Gastrocnemius medialis (tissue), 4 donors: ENCODE measurements around the gene SLC35B4. TPM values are rescaled to one million over a fixed set of nuclear protein-coding genes. Genes with fewer than 3 reads are reported as not detected.

Experiments
- ATAC-seq, 2 donors: fragments of 150-250 bp; one replicate each; pipeline ENCODE4 v1.9.1; 2016
- DNase-seq, 2 donors: peaks; one replicate each; pipeline ENCODE4 v3.0.0-alpha.2; 2019
- H3K27ac ChIP-seq, 4 donors: fragments of 200-600 bp; sonication (generic); 1 replicate in 1 of 4; 2 replicates in 3 of 4; pipeline ENCODE4 v1.5.1; 2016 to 2018; ENCODE audit warnings: mild to moderate bottlenecking in 2 of 4, moderate library complexity in 1 of 4
- H3K27me3 ChIP-seq, 3 donors: fragments of 200-600 bp; sonication (generic) in 2 of 3; 1 replicate in 1 of 3; 2 replicates in 2 of 3; pipeline versions ENCODE4 v1.5.1 to v1.6.0; 2016 to 2019; ENCODE audit warnings: mild to moderate bottlenecking in 1 of 3, moderate library complexity in 1 of 3
- H3K36me3 ChIP-seq, 2 donors: fragments of 200-600 bp; sonication (generic) in 1 of 2; one replicate each; pipeline ENCODE4 v1.5.1; 2017 to 2018
- H3K4me1 ChIP-seq, 2 donors: fragments of 200-600 bp; sonication (generic) in 1 of 2; one replicate each; pipeline ENCODE4 v1.5.1; 2016 to 2017; ENCODE audit warnings: mild to moderate bottlenecking in 2 of 2
- H3K4me3 ChIP-seq, 4 donors: fragments of 200-600 bp; sonication (generic) in 3 of 4; 1 replicate in 1 of 4; 2 replicates in 3 of 4; pipeline ENCODE4 v1.5.1; 2016 to 2019; ENCODE audit warnings: mild to moderate bottlenecking in 2 of 4
- H3K9me3 ChIP-seq, 3 donors: fragments of 200-600 bp; sonication (generic) in 2 of 3; 1 replicate in 1 of 3; 2 replicates in 2 of 3; pipeline ENCODE4 v1.5.1; 2016 to 2019
- POLR2A ChIP-seq, 2 donors: fragments of 450-650 bp; IDR thresholded peaks; one replicate each; pipeline ENCODE4 v1.6.1; 2017; ENCODE audit warnings: antibody characterized with exemption in 2 of 2, mild to moderate bottlenecking in 2 of 2, moderate library complexity in 2 of 2
- in situ Hi-C, 4 donors: fragments of 200-750 bp; cut with MboI; loops; one replicate each; pipeline versions ENCODE4 v1.15.0 to v1.8.0; 2017; ENCODE audit warnings: low sequenced_read_pairs in 4 of 4
- intact Hi-C: fragments of 100-400 bp; cut with DNase I; formaldehyde crosslinking; loops from one replicate; pipeline ENCODE4 v1.15.1; 2023; ENCODE audit warnings: low total_unique reads
- total RNA-seq, 4 donors: library from RNA; depleted of rRNA; stranded (reverse); fragments of >200 nt; gene quantifications; one replicate each; pipeline versions ENCODE4 v1.1.0 to v1.2.3, GENCODE V29; 2016
- TF ChIP-seq, protein P1 (sequence below), 5 experiments: fragments of 450-650 bp in 3 of 5; fragments of 200-600 bp in 2 of 5; sonication (generic) in 2 of 5; IDR thresholded peaks in 4 of 5; conservative IDR thresholded peaks in 1 of 5; 1 replicate in 4 of 5; 2 replicates in 1 of 5; pipeline ENCODE4 v1.5.1; 2016 to 2019; ENCODE audit warnings: antibody characterized with exemption in 5 of 5, mild to moderate bottlenecking in 3 of 5, moderate library complexity in 3 of 5

Gene SLC35B4
- total RNA-seq, 4 donors from 2014 or later: 1.7 to 5.0 (median 2.3) TPM

DNA sequence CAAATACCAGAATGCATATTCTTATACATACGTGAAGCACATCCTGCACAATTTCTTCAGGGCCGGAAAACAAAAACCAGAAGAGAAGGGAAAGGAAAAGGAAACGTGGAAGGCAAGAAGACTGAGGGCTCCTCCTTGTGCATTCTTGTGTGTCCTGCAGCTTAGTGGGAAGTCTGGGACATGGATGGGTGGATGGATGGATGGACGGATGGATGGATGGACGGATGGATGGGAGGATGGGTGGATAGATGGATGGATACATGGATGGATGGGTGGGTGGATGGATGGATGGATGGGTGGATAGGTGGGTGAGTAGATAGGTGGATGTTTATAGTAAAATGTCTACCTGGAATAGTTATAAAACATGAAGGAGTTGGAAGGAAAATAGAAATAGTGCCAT lies 30.8 kb upstream of the SLC35B4 start:
- no peaks in the 10 kb centered on the region for H3K36me3 ChIP-seq
- in situ Hi-C loops: no loop called here
- H3K4me3 ChIP-seq: no peak overlapping the region
- no peaks in the 10 kb centered on the region for H3K4me1 ChIP-seq
- H3K27me3 ChIP-seq: peaks cover 0 to 5% (median 0%) of the 10 kb centered on the region in 3 donors
- intact Hi-C loops: no loop called here
- H3K9me3 ChIP-seq: no peaks in the 10 kb centered on the region
- ATAC-seq (no peak), DNase-seq (no peak)
- H3K27ac ChIP-seq: no peak overlapping the region
- no peak for TF ChIP-seq POLR2A (IDR thresholded peaks at IDR 0.05)

DNA sequence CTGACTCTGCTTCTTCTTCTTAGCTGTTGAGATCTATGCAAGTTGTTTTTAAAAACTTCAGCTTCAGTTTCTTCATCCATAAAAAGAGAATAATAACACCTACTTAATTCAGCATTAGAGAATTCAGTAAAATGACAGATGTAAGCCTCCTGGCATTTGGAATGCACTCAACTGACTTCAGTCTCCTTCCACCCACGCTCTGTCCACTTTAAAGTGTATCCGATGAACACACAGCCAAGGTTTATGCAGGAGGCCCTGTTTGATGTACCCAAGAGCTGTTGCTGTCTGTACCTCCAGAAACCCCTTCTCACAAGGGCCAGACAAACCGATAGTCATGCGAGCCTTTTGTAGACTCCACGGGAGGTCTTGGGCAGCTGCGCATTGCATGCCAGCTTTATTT lies 27.1 kb upstream of the SLC35B4 start:
- Histone ChIP-seq H3K36me3 (no peaks in the 10 kb centered on the region), H3K9me3 (no peaks in the 10 kb centered on the region), H3K4me3 (no peak overlapping the region), H3K27ac (no peak overlapping the region), H3K4me1 (no peaks in the 10 kb centered on the region), H3K27me3 (peaks cover 0 to 5% (median 0%) of the 10 kb centered on the region in 3 donors)
- TF ChIP-seq POLR2A (IDR thresholded peaks at IDR 0.05): no peak
- TF ChIP-seq, protein P1, sequence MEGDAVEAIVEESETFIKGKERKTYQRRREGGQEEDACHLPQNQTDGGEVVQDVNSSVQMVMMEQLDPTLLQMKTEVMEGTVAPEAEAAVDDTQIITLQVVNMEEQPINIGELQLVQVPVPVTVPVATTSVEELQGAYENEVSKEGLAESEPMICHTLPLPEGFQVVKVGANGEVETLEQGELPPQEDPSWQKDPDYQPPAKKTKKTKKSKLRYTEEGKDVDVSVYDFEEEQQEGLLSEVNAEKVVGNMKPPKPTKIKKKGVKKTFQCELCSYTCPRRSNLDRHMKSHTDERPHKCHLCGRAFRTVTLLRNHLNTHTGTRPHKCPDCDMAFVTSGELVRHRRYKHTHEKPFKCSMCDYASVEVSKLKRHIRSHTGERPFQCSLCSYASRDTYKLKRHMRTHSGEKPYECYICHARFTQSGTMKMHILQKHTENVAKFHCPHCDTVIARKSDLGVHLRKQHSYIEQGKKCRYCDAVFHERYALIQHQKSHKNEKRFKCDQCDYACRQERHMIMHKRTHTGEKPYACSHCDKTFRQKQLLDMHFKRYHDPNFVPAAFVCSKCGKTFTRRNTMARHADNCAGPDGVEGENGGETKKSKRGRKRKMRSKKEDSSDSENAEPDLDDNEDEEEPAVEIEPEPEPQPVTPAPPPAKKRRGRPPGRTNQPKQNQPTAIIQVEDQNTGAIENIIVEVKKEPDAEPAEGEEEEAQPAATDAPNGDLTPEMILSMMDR (IDR thresholded peaks at IDR 0.05 in 4 of 5, conservative IDR thresholded peaks at IDR 0.05 in 1 of 5): no peak
- in situ Hi-C loops: no loop called here
- intact Hi-C loops: no loop called here
- ATAC-seq (no peak), DNase-seq (no peak)

DNA sequence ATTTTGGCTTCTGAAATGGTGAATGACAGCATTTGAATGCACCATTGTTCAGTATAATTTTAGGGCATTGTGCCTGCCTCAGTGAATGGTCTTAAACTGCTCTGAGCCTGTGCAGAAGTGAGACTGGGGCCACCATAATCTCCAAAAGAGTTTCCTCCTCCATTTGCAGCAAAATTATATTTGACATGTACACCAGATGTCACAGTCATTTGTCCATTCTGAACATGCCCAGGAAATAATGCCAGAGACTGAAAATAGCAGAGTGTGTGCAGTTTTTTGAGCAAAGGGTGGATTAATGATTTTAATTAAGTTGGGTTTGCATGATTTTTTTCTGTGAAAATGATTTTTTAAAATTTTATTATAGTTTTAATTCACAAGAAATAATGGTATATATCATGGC lies 26.4 kb upstream of the SLC35B4 start:
- Histone ChIP-seq H3K4me3 (no peak overlapping the region), H3K36me3 (no peaks in the 10 kb centered on the region), H3K27ac (no peak overlapping the region), H3K4me1 (no peaks in the 10 kb centered on the region), H3K9me3 (no peaks in the 10 kb centered on the region), H3K27me3 (peaks cover 0 to 5% (median 0%) of the 10 kb centered on the region in 3 donors)
- DNase-seq: no peak
- no peak for ATAC-seq
- in situ Hi-C loops: no loop called here
- intact Hi-C loops: no loop called here
- TF ChIP-seq, protein P1 (IDR thresholded peaks at IDR 0.05 in 4 of 5, conservative IDR thresholded peaks at IDR 0.05 in 1 of 5): no peak
- TF ChIP-seq POLR2A (IDR thresholded peaks at IDR 0.05): no peak

DNA sequence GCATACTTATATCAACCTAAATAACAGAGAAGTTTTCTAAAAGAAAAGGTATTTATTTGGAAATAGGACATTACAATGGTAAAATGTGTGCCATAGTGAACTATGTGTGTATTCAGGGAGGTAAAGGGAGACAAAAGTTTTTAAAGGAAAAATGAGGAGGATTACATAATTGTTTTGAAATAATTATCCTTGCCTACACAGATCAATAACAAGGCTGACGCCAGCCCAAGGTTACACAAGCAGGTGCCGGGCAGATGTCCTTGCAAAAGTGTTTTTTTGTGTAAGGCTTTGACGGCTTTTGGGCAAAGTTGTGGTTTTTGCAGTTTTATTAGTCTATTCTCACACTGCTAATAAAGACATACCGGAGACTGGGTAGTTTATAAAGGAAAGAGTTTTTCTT lies 22.7 kb upstream of the SLC35B4 start:
- Histone ChIP-seq H3K27me3 (no peaks in the 10 kb centered on the region), H3K27ac (no peak overlapping the region), H3K4me1 (no peaks in the 10 kb centered on the region), H3K36me3 (no peaks in the 10 kb centered on the region), H3K9me3 (no peaks in the 10 kb centered on the region), H3K4me3 (no peak overlapping the region)
- ATAC-seq (no peak), DNase-seq (no peak)
- TF ChIP-seq, protein P1 (IDR thresholded peaks at IDR 0.05 in 4 of 5, conservative IDR thresholded peaks at IDR 0.05 in 1 of 5): no peak
- TF ChIP-seq POLR2A (IDR thresholded peaks at IDR 0.05): no peak
- in situ Hi-C loops (no loop called here), intact Hi-C loops (no loop called here)

DNA sequence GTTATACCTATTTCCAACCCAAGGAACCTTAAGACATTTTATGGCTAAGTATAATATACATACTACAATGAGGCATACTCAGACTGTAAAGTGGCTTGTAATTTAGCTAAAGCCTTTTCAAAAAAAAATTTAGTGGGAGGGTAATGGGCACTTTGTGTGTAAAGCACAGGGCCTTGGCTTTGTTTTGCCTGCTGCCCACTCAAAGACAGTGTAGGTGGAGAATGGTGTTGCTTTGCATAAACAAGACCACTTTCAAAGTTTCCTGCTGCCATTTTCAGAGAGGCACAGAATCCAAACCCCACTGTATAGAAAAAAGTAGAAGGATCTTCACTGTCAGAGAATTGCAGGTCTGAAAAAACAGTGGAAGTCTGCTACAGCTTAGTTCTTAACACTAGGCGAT lies 21.2 kb upstream of the SLC35B4 start:
- ATAC-seq: no peak
- no peaks in the 10 kb centered on the region for H3K27me3 ChIP-seq
- in situ Hi-C loops (no loop called here), intact Hi-C loops (no loop called here)
- DNase-seq: no peak
- H3K4me3 ChIP-seq: no peak overlapping the region
- no peaks in the 10 kb centered on the region for H3K36me3 ChIP-seq
- no peak for TF ChIP-seq POLR2A (IDR thresholded peaks at IDR 0.05)
- TF ChIP-seq, protein P1 (IDR thresholded peaks at IDR 0.05 in 4 of 5, conservative IDR thresholded peaks at IDR 0.05 in 1 of 5): no peak
- no peaks in the 10 kb centered on the region for H3K4me1 ChIP-seq
- no peaks in the 10 kb centered on the region for H3K9me3 ChIP-seq
- H3K27ac ChIP-seq: no peak overlapping the region
